Activated CD4-positive, alpha-beta T cell treated with anti-CD3 and anti-CD28 coated beads, Interleukin-2, Interleukin-4, amounts not matched to agents 100 ng/mL and 50 ng/mL, durations not matched to agents 16 hours and 8 hours (primary cell): ENCODE data around the gene HIPK4.
"Not testable (repeated sequence)": the region's sequence is repeated elsewhere in the genome, so short reads cannot be mapped to it uniquely, and the experiment has no call there.

Experiments
- DNase-seq: peaks from one replicate; pipeline ENCODE4 v3.0.0-alpha.2; 2020; ENCODE audit warnings: low spot score

HIPK4 gene

GRCh38 chr19:40390084-40390742 is at the start of gene HIPK4:
Gene HIPK4 (minus strand): TSS chr19:40390181. CDS start chr19:40389902, 279 bp downstream.
- DNase-seq, result no peak

GRCh38 chr19:40438284-40438683 is 48.3 kb upstream of the HIPK4 start:
- DNase-seq, result no peak

DNA sequence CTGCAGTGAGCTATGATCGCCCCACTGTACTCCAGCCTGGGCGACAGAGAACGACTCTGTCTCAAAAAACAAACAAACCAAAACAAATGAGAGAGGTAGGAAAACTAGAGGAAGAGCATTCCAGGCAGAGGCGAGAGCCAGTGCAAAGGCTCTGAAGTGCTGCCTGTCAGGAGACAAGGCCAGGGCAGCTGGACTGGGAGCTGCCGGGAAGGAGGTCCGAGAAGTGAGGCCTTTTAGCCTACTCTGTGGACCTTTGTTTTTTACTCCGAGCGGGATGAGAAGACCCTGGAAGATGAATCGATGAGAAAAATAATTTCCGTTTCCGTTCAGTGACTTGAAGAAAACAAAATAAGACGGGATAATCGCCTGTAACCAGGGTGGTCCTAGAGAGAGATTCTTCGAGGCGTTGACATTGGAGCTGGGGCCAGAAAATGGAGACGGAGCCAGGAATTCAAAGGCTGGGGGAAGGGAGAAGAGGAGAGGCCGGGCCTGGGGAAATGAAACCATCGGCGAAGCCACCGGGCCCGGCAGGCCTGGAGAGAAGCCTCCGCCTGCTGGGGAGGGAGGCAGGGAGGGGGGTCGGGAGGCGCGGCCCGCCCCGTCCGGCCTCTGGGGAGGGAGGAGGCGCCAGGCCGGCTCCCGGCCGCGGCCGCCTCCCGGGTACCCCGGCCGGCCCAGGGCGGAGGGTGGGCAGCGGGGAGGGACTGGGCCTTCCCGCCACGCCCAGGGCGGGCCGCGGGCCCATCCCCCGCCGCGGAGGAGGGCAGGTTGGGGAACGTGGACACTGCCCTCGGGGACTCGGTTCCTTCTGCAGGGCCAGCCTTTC is 43.6 kb upstream of the HIPK4 start:
- DNase-seq, result peak; percentile 30

DNA sequence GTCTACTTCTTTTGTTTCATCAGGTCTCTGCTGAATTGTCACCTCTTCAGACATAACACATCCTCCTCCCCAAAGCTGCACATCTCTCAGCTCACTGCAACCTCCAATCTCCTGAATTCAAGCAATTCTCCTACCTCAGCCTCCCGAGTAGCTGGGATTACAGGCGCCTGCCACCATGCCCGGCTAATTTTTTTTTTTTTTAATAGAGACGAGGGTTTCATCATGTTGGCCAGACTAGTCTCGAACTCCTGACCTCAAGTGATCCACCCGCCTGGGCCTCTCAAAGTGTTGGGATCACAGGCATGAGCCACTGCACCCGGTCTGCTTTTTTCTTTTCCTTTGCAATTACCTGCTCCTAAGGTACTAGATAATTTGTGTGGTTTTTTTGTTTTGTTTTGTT is 42.8 kb upstream of the HIPK4 start:
- not testable (repeated sequence) for DNase-seq

- DNase-seq, result no peak
These were observed 41.7 kb upstream of the HIPK4 start for GRCh38 chr19:40431698-40432097.

DNA sequence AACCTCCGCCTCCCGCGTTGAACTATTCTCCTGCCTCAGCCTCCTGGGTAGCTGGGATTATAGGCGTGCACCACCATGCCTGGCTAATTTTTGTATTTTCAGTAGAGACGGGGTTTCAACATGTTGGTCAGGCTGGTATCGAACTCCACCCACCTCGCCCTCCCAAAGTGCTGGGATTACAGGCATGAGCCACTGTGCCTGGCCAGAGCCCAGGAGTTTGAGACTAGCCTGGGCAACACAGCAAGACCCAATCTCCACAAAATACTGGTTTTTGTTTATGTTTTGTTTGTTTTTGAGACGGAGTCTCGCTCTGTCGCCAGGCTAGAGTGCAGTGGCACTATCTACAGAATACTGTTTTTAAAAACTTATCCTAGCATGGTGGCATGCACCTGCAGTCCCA is 40.3 kb upstream of the HIPK4 start:
- DNase-seq, result not testable (repeated sequence)

DNA sequence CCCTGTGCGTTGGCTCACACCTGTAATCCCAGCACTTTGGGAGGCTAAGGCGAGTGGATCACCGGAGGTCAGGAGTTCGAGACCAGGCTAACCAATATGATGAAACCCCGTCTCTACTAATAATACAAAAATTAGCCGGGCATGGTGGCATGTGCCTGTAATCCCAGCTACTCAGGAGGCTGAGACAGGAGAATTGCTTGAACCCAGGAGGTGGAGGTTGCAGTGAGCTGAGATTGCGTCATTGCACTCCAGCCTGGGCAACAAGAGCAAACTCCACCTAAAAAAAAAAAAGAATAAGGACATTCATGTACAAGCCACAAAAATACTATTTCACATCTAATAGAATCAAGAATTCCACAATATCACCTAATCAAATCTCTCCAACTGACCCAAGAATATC is 38.2 kb upstream of the HIPK4 start:
- DNase-seq, result not testable (repeated sequence)

DNA sequence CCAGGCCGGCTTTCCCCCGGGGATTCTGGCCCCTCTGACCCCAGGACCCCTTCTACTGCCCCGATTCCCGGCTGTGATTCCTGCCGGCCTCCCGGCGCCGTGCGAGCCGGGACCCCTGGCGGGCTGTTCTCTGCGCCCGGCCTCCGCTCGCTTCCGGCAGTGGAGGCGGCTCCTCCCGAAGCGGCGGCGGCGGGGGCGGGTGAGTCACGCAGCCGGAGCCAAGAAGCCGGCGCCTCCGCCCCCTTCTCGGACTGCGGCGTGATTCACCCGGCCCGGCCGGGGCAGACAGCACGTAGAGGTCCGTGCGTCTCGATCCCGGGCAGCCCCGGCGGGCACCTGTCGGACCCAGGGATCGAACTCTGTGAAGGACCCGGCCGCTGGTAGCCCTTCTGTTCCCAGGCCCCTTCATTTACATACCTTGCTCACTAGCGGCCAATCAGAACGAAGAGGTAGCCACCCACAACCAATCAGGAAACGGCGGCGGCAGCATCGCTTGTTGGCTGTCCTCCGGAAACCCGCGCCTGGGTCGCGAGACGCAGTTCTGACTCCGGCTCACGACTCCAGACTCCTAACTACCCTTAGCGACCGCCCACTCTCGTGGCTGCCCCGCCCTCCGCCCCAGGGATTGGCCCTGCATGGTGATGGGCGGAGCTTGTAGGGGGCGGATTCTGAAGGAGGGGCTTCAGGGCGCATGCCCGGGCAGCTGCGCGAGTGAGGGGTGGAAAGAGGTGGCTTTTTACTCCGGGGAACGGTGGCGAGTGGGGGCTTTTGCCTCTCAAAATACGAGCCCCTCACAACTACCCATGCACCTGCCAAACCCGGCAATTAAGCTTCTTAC is 35.7 kb upstream of the HIPK4 start, which contains the start of gene SERTAD1:
Gene SERTAD1 (minus strand): TSS at position 543 of the 838 bp plus-strand sequence. CDS start 2,446 bp downstream, outside the sequence.
- peak; percentile 100 for DNase-seq

- no peak for DNase-seq
These were observed 34.9 kb upstream of the HIPK4 start for GRCh38 chr19:40424637-40425449.

- no peak for DNase-seq
These were observed 34.0 kb upstream of the HIPK4 start for GRCh38 chr19:40423938-40424337.

- no peak for DNase-seq
These were observed 33.0 kb upstream of the HIPK4 start for GRCh38 chr19:40422748-40423566.

DNA sequence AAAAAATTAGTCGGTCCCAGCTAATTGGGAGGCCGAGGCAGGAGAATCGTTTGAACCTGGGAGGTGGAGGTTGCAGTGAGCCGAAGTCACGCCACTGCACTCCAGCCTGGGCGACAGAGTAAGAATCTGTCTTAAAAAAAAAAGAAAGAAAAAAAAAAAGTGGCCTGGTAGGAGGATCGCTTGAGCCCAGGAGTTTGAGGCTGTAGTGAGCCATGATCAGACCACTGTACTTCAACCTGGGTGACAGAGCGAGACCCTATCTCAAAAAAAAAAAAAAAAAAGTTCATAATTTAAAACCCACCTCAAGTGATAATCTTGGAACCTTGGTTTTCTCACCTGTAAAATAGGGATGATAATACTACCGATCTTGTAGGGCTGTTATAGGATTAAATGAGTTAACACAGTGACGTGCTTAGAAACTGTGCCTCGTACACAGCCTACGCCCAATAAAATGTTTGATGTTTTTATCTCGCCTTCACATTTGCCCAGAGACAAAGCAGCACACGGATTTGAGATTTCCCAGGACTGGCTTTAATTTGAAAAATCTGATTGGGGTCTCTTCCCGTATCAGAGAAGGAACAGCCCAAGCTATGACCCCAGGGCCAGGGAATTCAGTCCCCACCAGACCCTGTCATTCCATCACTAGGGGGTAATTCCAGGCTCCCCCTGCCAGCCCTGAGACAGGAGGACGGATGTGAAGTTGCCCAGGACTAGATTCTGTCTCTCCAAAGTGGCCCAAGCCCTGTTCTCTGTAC is 32.2 kb upstream of the HIPK4 start:
- no peak for DNase-seq

DNA sequence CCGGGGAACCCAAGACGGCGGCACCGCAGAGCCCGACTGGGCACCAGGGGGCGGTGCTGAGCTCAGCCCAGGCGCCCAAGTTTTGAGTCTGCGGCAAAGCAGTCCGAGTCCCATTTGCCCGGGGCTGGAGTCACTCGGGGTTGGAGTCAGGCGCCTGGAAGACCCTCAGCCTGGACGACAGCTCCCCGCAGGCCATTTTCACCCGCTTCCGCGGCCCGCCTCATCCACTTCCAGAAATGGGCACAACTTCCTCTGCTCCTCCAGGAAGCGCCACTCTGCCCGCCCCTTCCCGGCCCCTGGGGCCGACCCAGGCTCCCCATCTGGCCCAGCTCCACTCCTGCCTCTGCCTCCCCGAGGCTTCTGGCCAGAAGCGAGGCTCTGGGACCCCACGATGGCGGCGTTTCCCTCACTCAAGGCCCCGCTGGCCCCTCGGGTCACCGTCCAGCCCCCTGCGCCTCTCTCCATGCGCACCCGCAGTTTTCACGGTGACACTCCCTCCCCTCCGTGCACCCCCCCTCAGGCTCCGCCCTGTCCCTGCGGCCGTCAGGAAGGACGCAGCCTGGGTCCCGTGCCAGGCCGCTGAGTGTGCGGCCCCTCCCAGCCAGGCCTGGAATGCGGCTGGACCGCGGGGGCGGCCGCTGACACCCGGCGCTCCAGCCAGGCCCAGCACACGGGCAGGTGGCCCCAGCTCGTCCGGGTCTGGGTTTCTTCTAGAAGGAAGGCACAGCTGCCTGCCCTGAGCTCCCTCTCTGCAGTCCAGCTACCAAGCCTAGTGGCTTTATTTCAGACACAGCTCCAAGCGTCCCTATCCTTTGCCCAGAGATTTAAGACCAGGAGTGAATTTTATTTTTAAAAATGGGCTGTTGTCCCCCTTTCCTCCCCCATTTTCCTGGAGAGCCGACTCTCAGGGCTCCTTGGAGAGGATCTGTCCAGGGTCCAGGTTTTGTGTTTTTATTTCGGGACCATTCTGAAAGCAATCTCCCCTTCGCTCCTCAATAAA is 31.1 kb upstream of the HIPK4 start:
- peak; percentile 77 for DNase-seq

- no peak for DNase-seq
These were observed 30.4 kb upstream of the HIPK4 start for GRCh38 chr19:40420451-40420765.

DNA sequence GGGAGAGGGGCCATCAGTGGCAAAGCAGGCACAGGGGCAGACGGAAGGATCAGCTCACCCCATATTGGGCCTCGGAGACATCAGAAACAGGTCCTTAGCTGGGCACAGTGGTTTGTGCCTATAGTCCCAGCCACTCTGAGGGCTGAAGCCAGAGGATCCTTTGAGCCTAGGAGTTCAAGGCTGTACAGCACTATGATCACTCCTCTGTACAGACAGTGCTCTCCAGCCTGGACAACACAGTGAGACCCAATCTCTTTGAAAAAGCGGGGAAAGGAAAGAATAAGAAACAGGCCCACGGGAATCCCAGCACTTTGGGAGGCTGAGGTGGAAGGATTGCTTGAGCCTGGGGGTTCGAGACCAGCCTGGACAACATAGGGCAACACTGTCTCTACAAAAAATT is 29.8 kb upstream of the HIPK4 start:
- no peak for DNase-seq

GRCh38 chr19:40419066-40419612 is 29.2 kb upstream of the HIPK4 start:
- DNase-seq, result no peak

GRCh38 chr19:40418040-40418439 is 28.1 kb upstream of the HIPK4 start:
- no peak for DNase-seq

DNA sequence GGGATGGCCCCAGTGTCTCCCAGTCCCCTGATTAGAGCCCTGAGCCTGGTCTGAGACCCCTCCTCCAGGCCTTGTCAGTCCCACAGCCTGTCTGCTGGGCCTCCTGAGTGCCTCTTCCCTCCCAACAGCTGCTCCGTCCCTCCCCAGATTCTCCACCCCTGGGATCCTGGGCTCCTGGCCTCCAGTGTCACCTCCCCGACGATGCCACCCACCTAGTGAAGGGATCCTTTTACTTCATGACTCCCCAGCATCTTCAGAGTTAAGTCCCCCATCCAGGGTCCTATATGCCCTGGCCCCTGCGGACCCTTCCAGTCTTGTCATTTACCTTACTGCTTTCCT is 27.6 kb upstream of the HIPK4 start:
- no peak for DNase-seq
